NCI-H1694 treated with DMSO at 0.1 percent for 48 hours (cell line): ENCODE measurements around the gene TBL1X.
A peak's percentile ranks its signal among the peaks of the same experiment; 100 is the strongest.

Experiments
- DNase-seq: peaks from one replicate; lab custom pipeline; 2025; lab: John Stamatoyannopoulos, UW

TBL1X gene

DNA sequence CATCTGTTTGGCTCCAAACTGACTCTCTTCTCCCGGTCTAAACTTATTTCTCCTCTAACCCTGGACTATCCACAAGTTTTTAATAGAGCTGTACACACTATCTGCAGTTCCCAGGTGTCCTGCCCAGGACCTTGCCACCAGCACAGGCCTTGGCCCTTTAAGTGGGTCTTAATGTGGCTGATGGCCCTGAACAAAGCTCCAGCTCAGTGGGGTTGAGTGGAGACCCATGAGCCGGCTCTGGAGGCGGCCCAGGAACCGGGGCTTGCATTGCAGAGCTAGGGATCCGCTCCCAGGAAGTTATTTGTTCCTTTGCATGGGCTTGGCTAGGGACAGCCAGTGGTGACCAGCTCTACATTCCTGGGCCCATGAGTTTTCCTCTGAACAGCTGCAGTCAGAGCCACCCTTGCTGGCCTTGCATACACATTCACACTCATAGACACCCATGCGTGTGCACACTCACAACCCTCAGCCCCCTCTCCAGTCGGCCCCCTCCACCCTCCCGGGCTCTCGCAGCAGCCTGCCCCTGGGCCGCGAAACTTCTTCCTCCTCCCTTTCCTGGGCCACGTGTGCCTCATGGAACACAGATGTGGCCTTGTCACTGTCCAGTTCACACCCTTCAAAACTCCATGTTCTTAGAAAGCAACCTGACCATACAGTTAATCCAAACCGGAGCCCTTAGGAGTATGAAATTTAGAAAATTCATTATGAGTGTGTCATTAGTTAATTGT, 242.6 kb downstream of the TBL1X start:
- no peak for DNase-seq

- DNase-seq = no peak
These were observed 243.2 kb downstream of the TBL1X start for GRCh38 chrX:9708086-9708485.

- peak; percentile 20 for DNase-seq
These were observed 244.2 kb downstream of the TBL1X start for GRCh38 chrX:9708923-9709553.

DNA sequence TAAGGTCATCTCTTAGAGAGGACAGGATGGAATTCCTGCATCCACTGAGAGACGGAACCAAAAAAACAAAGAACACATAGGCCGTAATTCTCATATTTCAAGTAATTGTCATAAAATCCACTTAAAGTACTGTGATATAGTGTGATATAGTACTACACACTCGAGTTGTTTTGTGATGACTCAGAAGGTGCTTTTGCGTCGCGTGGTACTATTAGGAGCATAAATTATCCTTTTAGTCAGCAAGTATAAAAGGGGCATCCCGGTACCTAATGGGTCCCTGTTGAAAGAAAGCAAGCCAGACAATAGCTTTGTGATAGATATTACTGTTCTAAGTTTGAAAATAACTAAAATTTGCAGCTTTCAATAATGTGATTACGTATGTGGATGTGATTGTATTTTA, 245.5 kb downstream of the TBL1X start:
- DNase-seq = no peak

DNA sequence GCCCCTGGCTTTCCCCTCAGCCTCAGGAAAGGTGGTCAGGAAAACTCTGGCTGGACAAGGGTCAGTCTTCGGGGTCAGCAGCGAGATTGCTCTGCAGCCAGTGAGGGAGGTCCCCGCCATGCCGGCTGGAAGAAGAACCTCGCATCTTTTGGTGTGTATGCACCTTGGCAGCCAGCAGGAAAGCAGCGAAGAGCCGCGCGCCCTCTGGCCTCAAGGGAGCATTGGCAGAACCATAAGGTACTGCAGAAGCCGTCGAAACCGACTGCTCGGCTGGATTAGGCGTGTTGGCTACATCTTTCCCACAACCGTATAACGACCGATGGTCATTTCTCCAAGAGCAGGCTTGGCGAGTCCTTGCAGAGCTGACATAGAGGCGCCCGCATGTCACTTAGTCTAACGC, 252.5 kb downstream of the TBL1X start:
- DNase-seq = no peak

DNA sequence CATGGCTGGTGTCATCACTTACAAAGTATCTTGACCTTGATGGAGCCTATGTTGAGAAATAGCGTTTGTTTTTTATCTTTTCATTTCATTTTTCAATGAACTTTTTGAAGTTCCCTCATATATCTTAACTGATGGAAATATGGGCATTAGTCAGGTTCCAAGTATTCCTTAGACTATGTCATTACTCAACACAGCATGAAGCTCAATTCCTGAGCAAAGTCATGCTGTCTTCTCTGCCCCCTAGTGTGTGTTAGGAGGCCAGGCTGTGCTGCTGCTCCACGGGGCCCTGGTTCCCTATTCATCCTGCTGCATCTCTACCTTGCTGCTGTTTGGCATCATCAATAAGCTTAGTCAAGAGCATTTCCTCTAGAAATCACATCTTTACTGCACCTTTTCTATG, 259.9 kb downstream of the TBL1X start:
- DNase-seq = no peak

GRCh38 chrX:9728261-9728660, 263.4 kb downstream of the TBL1X start:
- no peak for DNase-seq

DNA sequence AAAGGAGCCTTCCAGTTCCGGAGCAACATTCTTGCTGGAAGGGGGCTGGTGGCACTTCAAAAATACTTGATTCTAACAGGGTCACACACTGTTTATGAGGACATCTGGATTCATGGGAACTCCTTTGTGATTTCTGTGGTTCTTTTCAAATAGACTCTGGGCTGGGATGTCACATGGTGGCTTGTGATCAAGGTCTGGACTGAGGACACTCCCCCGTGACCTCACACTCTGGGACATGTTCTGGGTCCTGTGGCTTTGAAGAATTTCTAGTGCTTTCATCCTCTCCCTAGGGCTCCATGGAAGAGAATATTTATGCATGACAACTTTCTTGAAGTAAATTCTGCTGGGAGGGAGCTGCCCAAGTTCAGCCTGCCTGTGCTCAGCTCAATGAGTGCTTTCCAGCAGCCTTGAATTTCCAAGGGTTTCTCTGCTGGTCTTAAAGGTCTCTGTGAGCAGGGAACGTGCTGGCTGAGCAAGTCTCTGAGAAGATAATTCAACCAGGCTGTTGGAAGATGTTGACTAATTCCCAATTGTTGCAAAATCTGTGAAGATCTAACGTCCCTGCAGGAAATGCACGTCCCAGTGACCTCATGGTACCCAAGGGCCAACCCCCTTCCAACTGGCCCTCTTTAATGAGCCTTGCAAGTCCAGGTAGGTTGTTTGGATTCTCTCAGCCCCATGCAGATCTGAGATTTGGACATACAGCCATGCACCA, 264.5 kb downstream of the TBL1X start:
- no peak for DNase-seq

- no peak for DNase-seq
These were observed 265.2 kb downstream of the TBL1X start for GRCh38 chrX:9730078-9730477.

- DNase-seq = no peak
These were observed 265.9 kb downstream of the TBL1X start for GRCh38 chrX:9730752-9731151.

GRCh38 chrX:9737363-9737762, 272.5 kb downstream of the TBL1X start:
- DNase-seq = no peak

DNA sequence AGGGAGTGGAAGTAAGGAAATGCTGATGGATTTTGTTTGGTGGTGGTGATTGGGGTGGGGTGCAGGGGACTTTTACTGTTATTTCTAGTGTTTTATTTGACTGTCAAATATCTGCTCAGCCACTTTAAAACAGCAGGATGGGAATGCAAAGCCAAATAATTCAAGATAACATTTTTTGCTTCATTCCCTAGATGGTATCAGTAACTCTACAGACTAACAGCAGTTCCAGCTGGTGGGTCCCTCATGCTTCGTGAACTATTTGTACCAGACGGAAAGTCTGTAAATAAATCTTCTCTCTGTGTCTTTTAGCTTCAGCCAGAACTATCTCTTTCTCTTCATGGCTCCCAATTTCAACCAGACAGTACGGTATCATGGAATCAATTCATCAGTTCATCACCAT, 273.3 kb downstream of the TBL1X start:
- no peak for DNase-seq

DNA sequence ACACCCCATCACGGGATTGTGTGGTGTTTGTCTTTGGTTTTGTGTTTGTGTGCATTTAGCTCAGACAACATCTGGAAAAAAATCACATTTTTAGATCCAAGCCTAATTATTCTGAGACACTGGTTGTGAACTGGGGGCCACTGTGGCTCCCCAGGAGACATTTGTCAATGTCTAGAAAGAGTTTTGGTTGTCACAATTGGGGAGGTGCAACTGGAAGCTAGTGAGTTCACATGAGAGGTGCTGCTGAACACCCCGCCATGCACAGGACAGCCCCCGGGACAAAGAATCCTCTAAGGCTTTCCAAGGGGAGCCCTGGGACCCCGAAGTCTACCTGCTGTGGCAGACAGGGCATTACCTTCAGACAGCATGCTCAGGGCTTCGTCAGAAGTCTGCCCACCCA, 274.3 kb downstream of the TBL1X start:
- DNase-seq = no peak

DNA sequence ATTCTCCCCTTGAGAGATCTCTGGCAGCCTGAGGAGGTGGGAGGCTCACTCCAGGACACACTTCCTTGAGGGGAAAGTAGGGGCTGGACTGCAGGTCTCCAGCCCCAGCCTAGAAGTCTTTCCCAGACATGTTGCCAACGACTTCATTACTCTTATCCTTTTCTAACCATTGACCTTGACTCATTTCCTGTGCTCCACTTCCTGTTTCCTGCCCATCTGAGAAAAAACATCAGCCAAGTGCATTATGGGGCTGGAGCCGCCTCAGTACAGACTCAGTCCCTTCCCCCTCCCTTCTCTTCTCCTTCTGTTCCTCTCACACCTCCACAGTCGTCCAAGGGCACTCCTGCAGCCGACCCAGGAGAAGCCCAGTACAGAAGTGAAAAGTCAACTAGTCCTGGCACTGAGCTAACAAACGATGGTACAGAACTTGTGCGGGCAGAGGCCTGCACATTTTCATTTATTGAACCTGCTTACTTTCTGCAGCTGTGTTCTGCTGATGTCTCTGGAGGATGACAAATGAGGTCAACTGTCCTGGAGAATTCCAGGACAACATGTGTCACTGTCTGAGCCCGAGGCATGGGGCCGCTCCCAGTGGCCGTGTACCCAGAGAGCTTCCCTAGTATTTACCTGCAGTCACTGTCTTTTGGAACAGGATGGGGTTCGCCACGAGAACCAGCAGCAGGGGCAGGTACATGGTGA, 280.7 kb downstream of the TBL1X start:
- DNase-seq = no peak

DNA sequence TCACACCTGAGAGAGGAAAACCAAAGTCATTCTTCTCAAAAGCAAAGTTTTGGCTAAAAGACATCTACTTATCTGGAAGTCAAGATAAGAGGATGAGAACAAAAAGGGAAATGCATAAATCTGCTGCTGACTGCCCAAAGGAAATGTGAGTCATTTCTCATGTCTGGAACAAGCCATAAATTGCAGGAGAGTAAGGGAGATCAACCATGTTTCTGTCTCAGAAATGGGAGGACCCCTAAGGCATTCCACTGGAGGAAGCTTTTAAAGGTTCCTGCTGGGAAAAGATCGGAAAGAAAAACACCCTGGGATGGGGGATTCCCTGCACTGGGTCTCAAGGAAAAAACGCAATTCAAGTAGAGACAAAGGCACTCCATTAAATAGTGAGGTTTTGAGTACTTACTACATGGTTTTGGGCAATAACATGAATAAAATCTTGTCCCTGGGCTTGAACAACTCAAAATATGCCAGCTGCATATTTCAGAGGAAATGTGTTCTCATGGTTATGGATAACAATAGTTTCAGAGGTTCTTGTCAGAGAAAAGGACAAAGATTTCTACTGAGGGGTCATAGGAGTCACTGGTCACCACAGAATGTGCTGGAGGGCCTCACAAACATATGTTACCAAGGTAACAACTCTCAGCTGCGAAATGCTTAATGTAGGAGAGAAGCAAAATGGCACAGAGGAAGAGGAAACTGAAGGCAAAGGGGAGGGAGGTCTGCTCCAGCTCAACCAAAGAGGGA, 281.5 kb downstream of the TBL1X start:
- DNase-seq = no peak

- no peak for DNase-seq
These were observed 282.8 kb downstream of the TBL1X start for GRCh38 chrX:9747644-9748043.

GRCh38 chrX:9749146-9749692, 284.4 kb downstream of the TBL1X start:
- DNase-seq = no peak

- DNase-seq = no peak
These were observed 292.5 kb downstream of the TBL1X start for GRCh38 chrX:9757366-9757765.

GRCh38 chrX:9758021-9758638, 293.3 kb downstream of the TBL1X start:
- no peak for DNase-seq

DNA sequence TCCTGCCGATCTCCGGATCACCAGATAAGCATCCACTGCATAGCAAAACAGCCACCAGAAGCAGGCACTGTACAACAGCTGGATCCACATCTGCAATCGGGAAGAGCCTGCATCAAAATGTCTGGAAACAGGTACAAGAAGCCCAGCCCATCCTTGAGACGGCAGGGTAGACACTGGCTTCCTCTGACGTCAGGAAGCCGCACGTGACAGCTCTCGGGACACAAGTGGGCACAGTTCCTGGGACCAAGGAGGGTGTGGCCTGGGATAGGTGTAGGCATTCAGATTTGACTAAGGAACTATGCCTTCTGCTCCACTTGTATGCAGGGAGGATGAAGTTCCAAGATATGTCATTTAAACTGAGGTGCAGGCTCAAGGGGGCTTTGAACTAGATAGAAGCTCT, 294.5 kb downstream of the TBL1X start:
- DNase-seq = no peak

DNA sequence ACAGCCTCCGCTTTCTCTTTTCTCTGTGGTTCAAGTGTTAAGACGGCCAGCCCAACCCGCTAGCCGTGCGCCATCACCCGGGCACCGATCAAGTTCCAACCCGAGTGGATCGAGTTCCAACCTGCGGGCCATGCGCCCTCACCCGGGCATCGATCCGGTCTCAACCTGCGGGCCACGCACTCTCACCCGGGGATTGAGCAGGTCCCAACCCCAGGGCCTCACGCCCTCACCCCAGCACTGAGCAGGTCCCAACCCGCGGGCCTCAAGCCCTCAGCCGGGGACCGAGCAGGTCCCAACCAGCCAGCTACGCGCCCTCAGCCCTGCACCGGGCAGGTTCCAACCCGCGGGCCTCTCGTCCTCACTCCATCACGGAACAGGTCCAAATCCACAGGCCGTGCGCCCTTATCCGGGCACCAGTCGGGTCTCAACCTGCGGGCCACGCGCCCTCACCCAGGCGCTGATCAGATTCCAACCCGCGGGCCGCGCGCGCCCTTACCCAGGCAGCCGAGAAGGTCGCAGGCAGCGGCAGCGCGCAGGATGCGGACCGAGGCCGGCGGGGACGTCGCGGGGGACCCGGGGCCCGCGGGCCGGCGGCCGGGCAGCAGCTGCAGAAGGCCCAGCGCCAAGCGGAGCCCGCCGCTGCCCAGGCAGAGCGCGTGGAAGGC, 300.3 kb downstream of the TBL1X start:
- no peak for DNase-seq
